K562 (cell line): ENCODE results near the gene EYA4. TPM values are rescaled to one million over a fixed set of nuclear protein-coding genes. Genes with fewer than 3 reads are reported as not detected.

Source experiments
- ATAC-seq: fragments of 200-7000 bp; cut with Tn5 transposase; 3 replicates; pipeline ENCODE4 v1.9.1; 2020; ENCODE audit warnings: moderate library complexity
- BruUV-seq: library from RNA; stranded (reverse); fragments of 400-500 nt; replicated peaks from 2 replicates; lab custom pipeline; 2021; lab: Mats Ljungman, UMichigan
- CTCF ChIA-PET: fragments of 300-600 bp; formaldehyde crosslinking; extraction: SDS; loops from one replicate; lab custom pipeline; 2021; ENCODE audit warnings: low intra/inter-chr PET ratio; lab: Yijun Ruan, JAX
- POLR2A ChIA-PET: fragments of 300-600, 350-650 bp; sonication (Branson Sonifier 250); formaldehyde crosslinking; extraction: SDS; loops from one replicate; lab custom pipeline; 2021; ENCODE audit warnings: antibody characterized with exemption, inconsistent platforms; lab: Yijun Ruan, JAX
- DNase-seq, 4 experiments: peaks; one replicate each; pipeline versions ENCODE4 v3.0.0 to v3.0.0-alpha.2; 2011 to 2018; ENCODE audit warnings: low spot score in 3 of 4, mixed read lengths in 3 of 4; ENCODE audit errors: extremely low read depth in 1 of 4
- FAIRE-seq: peaks from 2 replicates; lab custom pipeline; 2011; peaks lifted over from hg19 to GRCh38; lab: Jason Lieb, UNC
- H2AFZ ChIP-seq: 2 replicates; pipeline ENCODE4 v1.6.0; 2011; ENCODE audit warnings: low read depth, low read length, control low read depth, inconsistent platforms
- H3K27ac ChIP-seq: fragments of 200-600 bp; 3 replicates; pipeline ENCODE4 v1.8.0; 2011; ENCODE audit warnings: low read depth, mild to moderate bottlenecking, control low read depth, inconsistent platforms, low read length, moderate library complexity, mixed read lengths; ENCODE audit errors: extremely low read depth
- H3K27me3 ChIP-seq, 2 experiments: fragments of 300-600 bp in 1 of 2; 2 replicates in 1 of 2; 3 replicates in 1 of 2; pipeline versions ENCODE4 v1.6.0 to v1.8.0; 2011; ENCODE audit warnings: inconsistent platforms in 2 of 2, low read length in 2 of 2, mild to moderate bottlenecking in 1 of 2, mixed read lengths in 1 of 2, moderate library complexity in 1 of 2; ENCODE audit not compliant: control insufficient read depth in 2 of 2, insufficient read depth in 2 of 2
- H3K36me3 ChIP-seq: fragments of 300-600 bp; 3 replicates; pipeline ENCODE4 v1.8.0; 2011; ENCODE audit warnings: mild to moderate bottlenecking, low read length, inconsistent platforms; ENCODE audit not compliant: control insufficient read depth, insufficient read depth
- H3K4me1 ChIP-seq, 2 experiments: fragments of 200-600 bp in 1 of 2; replicated peaks in 1 of 2; 2 replicates in 1 of 2; 3 replicates in 1 of 2; pipeline versions ENCODE4 v1.5.1 to v1.8.0; 2011; ENCODE audit warnings: inconsistent platforms in 2 of 2, low read length in 2 of 2, mild to moderate bottlenecking in 1 of 2, mixed read lengths in 1 of 2, moderate library complexity in 1 of 2; ENCODE audit not compliant: control insufficient read depth in 2 of 2, insufficient read depth in 2 of 2
- H3K4me2 ChIP-seq: 2 replicates; pipeline ENCODE4 v1.6.1; 2011; ENCODE audit warnings: low read length, control low read depth, inconsistent platforms, mixed read lengths; ENCODE audit not compliant: insufficient read depth
- H3K4me3 ChIP-seq: fragments of 200-600 bp; sonication (generic), shearing (Covaris generic); 2 replicates; pipeline ENCODE4 v1.5.1; 2016; ENCODE audit warnings: control low read depth, inconsistent platforms
- H3K79me2 ChIP-seq: fragments of 200-600 bp; 3 replicates; pipeline ENCODE4 v1.8.0; 2011; ENCODE audit warnings: low read length, inconsistent platforms; ENCODE audit not compliant: control insufficient read depth, insufficient read depth
- H3K9ac ChIP-seq, 2 experiments: 2 replicates each; pipeline versions ENCODE4 v1.6.0 to v1.6.1; 2011; ENCODE audit warnings: low read depth in 2 of 2, low read length in 2 of 2, control low read depth in 1 of 2, inconsistent platforms in 1 of 2, mild to moderate bottlenecking in 1 of 2, mixed read lengths in 1 of 2; ENCODE audit not compliant: insufficient read depth in 1 of 2
- H3K9me1 ChIP-seq: one replicate; pipeline ENCODE4 v1.6.0; 2011; ENCODE audit warnings: inconsistent platforms, mild to moderate bottlenecking, low read length, moderate library complexity; ENCODE audit not compliant: control insufficient read depth, insufficient read depth
- H3K9me3 ChIP-seq: replicated peaks from 2 replicates; pipeline ENCODE4 v1.5.1; 2011; ENCODE audit warnings: low read depth, low read length, inconsistent platforms; ENCODE audit not compliant: control insufficient read depth, insufficient read depth
- H4K20me1 ChIP-seq: replicated peaks from 2 replicates; pipeline ENCODE4 v1.6.1; 2011; ENCODE audit warnings: low read length, inconsistent platforms, mixed read lengths; ENCODE audit not compliant: control insufficient read depth, insufficient read depth
- TAF7 ChIP-seq: fragments of 450-650 bp; IDR thresholded peaks from 2 replicates; pipeline ENCODE4 v1.6.1; 2016; ENCODE audit warnings: missing genetic modification characterization, missing compliant biosample characterization
- THAP7 ChIP-seq: fragments of 250-450 bp; sonication (Bioruptor Pico); IDR thresholded peaks from 2 replicates; pipeline ENCODE4 v1.5.0; 2021
- ZNF274 ChIP-seq: IDR thresholded peaks from 2 replicates; pipeline ENCODE4 v1.6.1; 2011; ENCODE audit warnings: low read depth, mild to moderate bottlenecking, low read length, moderate library complexity, borderline replicate concordance
- ZNF324 ChIP-seq: fragments of 250-450 bp; sonication (Bioruptor Pico); IDR thresholded peaks from 2 replicates; pipeline ENCODE4 v1.4.0; 2020; ENCODE audit warnings: mild to moderate bottlenecking
- ZNF586 ChIP-seq: fragments of 450-650 bp; formaldehyde crosslinking; conservative IDR thresholded peaks from 2 replicates; pipeline ENCODE4 v1.4.0; 2020; ENCODE audit warnings: mild to moderate bottlenecking, moderate library complexity
- WGBS: fragments of 100-300 bp; shearing (Covaris generic); methylation state at CpG from one replicate; pipeline ENCODE4 v1.1.6; 2016; ENCODE audit warnings: low coverage, mixed read lengths; ENCODE audit not compliant: insufficient coverage; ENCODE audit errors: missing lambda C conversion rate; 5-methylcytosine and 5-hydroxymethylcytosine counted together
- in situ Hi-C: fragments of 300-500 bp; cut with MboI; formaldehyde crosslinking; loops from 4 replicates; pipeline ENCODE4 v1.15.0; 2018; ENCODE audit warnings: inconsistent platforms, mixed read lengths
- intact Hi-C: fragments of 100-400 bp; cut with micrococcal nuclease; formaldehyde crosslinking; loops from 2 replicates; pipeline ENCODE4 v1.14.2; 2022
- polyA plus RNA-seq, 8 experiments: library from polyadenylated mRNA; depleted of rRNA in 4 of 8; stranded (reverse) in 5 of 8; unstranded in 3 of 8; fragments of >200 nt; fragmentation: Nextera tagmentation in 2 of 8; fragmentation: Illumina TruSeq in 1 of 8; extraction: Ambion mirVana in 2 of 8; extraction: Trizol in 1 of 8; gene quantifications; 2 replicates each; pipeline versions ENCODE4 v1.2.1 to v1.2.3, GENCODE V29; 2011 to 2014; ENCODE audit warnings: inconsistent platforms in 1 of 8, missing spikeins in 1 of 8
- total RNA-seq, 7 experiments: library from RNA; depleted of rRNA in 6 of 7; stranded (reverse); fragments of >200 nt in 6 of 7; fragmentation: Illumina TruSeq in 2 of 7; extraction: Trizol in 2 of 7; gene quantifications; 2 replicates each; pipeline versions ENCODE4 v1.2.1 to v1.2.3, GENCODE V29; 2011 to 2021; ENCODE audit warnings: low replicate concordance in 1 of 7
- TF ChIP-seq, protein P1 (sequence below): fragments of 250-450 bp; sonication (Bioruptor Pico); IDR thresholded peaks from 2 replicates; pipeline ENCODE4 v1.5.0; 2021; ENCODE audit warnings: mild to moderate bottlenecking, moderate library complexity

The EYA4 gene
- total and polyA plus RNA-seq, 9 of the 15 experiments (the other 6 are each of a cell fraction or from before 2014, with no cell fraction given) = 0.03 to 0.04 TPM; not detected in 7

GRCh38 chr6:133259561-133259960, 18.4 kb downstream of the EYA4 start (continued):
- TF ChIP-seq, protein P1, sequence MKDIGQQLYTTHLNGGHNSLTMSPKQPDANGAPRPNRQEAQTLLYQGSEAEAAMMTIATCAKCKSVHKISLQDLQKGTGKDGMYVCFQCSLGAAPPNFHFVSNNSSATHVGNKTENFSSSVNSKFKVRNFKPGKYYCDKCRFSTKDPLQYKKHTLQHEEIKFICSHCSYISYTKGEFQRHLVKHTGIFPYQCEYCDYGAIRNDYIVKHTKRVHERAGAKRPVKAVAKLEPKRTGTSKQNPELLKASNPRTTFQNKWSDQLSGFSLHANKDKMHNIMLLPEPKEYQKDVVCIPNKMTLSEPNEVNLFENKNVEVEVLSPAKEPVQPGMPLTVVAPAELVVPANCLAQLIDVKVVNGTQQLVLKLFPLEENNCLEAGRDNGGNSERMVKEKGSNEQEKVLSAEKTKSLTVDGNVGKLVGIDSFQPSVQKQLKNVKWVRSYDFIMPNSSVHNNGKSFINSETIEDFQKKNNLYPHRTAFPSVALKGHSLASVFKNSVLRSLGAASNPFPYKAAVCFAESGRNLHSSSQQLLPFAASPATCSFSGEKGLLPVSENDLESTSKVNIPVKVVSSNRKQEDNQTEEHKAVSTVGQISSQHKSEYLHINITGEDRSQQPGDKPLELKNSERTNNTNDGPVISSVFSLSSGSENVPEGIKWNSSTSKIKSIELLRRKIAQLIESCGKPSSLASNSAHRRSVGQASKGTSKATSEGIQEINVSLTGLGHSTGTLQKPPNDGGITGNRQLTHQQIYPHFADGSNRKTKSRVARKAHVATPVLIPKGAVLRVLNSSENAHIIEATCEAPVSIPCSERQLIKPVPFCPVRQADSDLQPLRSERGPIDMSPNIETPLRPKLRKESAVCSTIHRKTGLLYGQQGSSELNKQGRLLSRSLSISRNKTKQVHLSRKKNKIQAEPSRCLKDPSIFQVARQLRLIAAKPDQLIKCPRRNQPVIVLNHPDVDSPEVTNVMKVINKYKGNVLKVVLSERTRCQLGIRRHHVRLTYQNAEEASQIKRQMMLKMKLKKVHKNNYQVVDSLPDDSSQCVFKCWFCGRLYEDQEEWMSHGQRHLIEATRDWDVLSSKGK (CRISPR knock-in tag) = no peak
- TF ChIP-seq ZNF324 (CRISPR knock-in tag) (no peak), ZNF274 (no peak), THAP7 (CRISPR knock-in tag) (no peak)

- Histone ChIP-seq H2AFZ (no peak overlapping the region), H3K79me2 (no peaks in the 10 kb centered on the region), H3K27me3 (no peaks in the 10 kb centered on the region), H3K9ac (no peak overlapping the region), H3K4me2 (no peak overlapping the region), H3K27ac (no peak overlapping the region), H4K20me1 (no peaks in the 10 kb centered on the region), H3K9me3 (no peaks in the 10 kb centered on the region), H3K9me1 (no peaks in the 10 kb centered on the region), H3K36me3 (no peaks in the 10 kb centered on the region), H3K4me3 (no peak overlapping the region), H3K4me1 (no peaks in the 10 kb centered on the region)
- TF ChIP-seq ZNF586 = no peak
- TF ChIP-seq TAF7 (tag) = no peak
- 0% methylated on average over 2 of the region's 2 CpGs for WGBS
- ChIA-PET CTCF (no interaction called here), POLR2A (no interaction called here)
- intact Hi-C loops (no loop called here), in situ Hi-C loops (no loop called here)
- FAIRE-seq (no peak), ATAC-seq (no peak), DNase-seq (no peak)
- no TSS peak for BruUV-seq
Observed at GRCh38 chr6:133262804-133263203, 21.6 kb downstream of the EYA4 start.
